Left lung (tissue), 10 donors: Measurements from ENCODE around the gene MYOF. TPM values are rescaled to one million over a fixed set of nuclear protein-coding genes. Genes with fewer than 3 reads are reported as not detected.
A peak's percentile ranks its signal among the peaks of the same experiment; 100 is the strongest.

Experiments used
- ATAC-seq: fragments of 200-7000 bp; cut with Tn5 transposase; one replicate; pipeline ENCODE4 v1.9.1; 2020; ENCODE audit warnings: moderate library complexity
- DNase-seq, 4 donors: peaks; one replicate each; pipeline ENCODE4 v3.0.0-alpha.2; 2013 to 2020
- H3K27ac ChIP-seq, 2 donors: fragments of 200-600 bp; sonication (generic) in 1 of 2; one replicate each; pipeline versions ENCODE4 v1.5.0 to v1.8.0; 2020 to 2021
- H3K27me3 ChIP-seq, 2 donors: fragments of 200-600 bp; sonication (generic) in 1 of 2; one replicate each; pipeline versions ENCODE4 v1.5.0 to v1.8.0; 2020 to 2021
- H3K36me3 ChIP-seq, 2 donors: fragments of 200-600 bp; sonication (generic) in 1 of 2; one replicate each; pipeline versions ENCODE4 v1.5.0 to v1.8.0; 2020 to 2021
- H3K4me1 ChIP-seq, 2 donors: fragments of 200-600 bp; one replicate each; pipeline ENCODE4 v1.8.0; 2021
- H3K4me3 ChIP-seq, 2 donors: fragments of 200-600 bp; sonication (generic) in 1 of 2; one replicate each; pipeline versions ENCODE4 v1.5.0 to v1.8.0; 2020 to 2021; ENCODE audit warnings: mild to moderate bottlenecking in 1 of 2
- H3K9me3 ChIP-seq, 2 donors: fragments of 200-600 bp; sonication (generic) in 1 of 2; one replicate each; pipeline versions ENCODE4 v1.5.0 to v1.8.0; 2020 to 2021
- CTCF ChIP-seq, 2 donors: fragments of 200-600 bp; sonication (generic) in 1 of 2; IDR thresholded peaks; one replicate each; pipeline versions ENCODE4 v1.5.0 to v1.8.0; 2021; ENCODE audit warnings: antibody characterized with exemption in 2 of 2
- intact Hi-C, 2 donors: fragments of 100-400 bp; cut with DNase I; formaldehyde crosslinking; loops; one replicate each; pipeline versions ENCODE4 v1.11.2 to v1.14.2; 2022
- polyA plus RNA-seq, 6 donors: library from polyadenylated mRNA; unstranded; fragments of 120-200 nt; gene quantifications; one replicate each; pipeline ENCODE4 v1.2.1, GENCODE V29; 2013; ENCODE audit not compliant: insufficient read length in 6 of 6
- total RNA-seq, 2 donors: library from RNA; stranded (reverse); fragmentation: NEBNext Ultra II Directional; extraction: Animal tissue kit (Norgen Biotek cat#: 25700); gene quantifications; one replicate each; pipeline ENCODE4 v1.2.1, GENCODE V29; 2021
- donor health status: DM: no; HTN: yes; CAD: no.
- donor health status: DM: no; HTN: no; CAD: no.

MYOF gene
- total and polyA plus RNA-seq, 8 donors, result 54.9 to 295 (median 67.9) TPM

GRCh38 chr10:93462371-93462770, 19.8 kb downstream of the MYOF start:
- peak overlapping the region; percentile 79 to 94 for H3K27ac ChIP-seq
- H3K27me3 ChIP-seq, result no peaks in the 10 kb centered on the region
- no peak for DNase-seq
- TF ChIP-seq CTCF (IDR thresholded peaks at IDR 0.05), result no peak
- H3K36me3 ChIP-seq, result no peaks in the 10 kb centered on the region
- intact Hi-C loops, result no loop called here
- no peaks in the 10 kb centered on the region for H3K9me3 ChIP-seq
- H3K4me1 ChIP-seq, result peaks cover 57 to 81% of the 10 kb centered on the region in 2 donors
- H3K4me3 ChIP-seq, result no peak overlapping the region
- ATAC-seq, result no peak

- TF ChIP-seq CTCF (IDR thresholded peaks at IDR 0.05), result no peak
- intact Hi-C loops, result no loop called here
- DNase-seq, result no peak
- H3K27ac ChIP-seq, result peak overlapping the region; percentile 79 to 94
- no peak overlapping the region for H3K4me3 ChIP-seq
- ATAC-seq, result no peak
- H3K27me3 ChIP-seq, result no peaks in the 10 kb centered on the region
- peaks cover 57 to 79% of the 10 kb centered on the region in 2 donors for H3K4me1 ChIP-seq
- no peaks in the 10 kb centered on the region for H3K9me3 ChIP-seq
- H3K36me3 ChIP-seq, result no peaks in the 10 kb centered on the region
Observed at GRCh38 chr10:93461807-93462178, 20.3 kb downstream of the MYOF start.

GRCh38 chr10:93461109-93461806, 20.9 kb downstream of the MYOF start:
- peaks cover 57 to 74% of the 10 kb centered on the region in 2 donors for H3K4me1 ChIP-seq
- peak overlapping the region; percentile 79 to 94 for H3K27ac ChIP-seq
- intact Hi-C loops, result no loop called here

GRCh38 chr10:93459466-93459865, 22.7 kb downstream of the MYOF start:
- ATAC-seq, result no peak
- Histone ChIP-seq H3K4me1 (peaks cover 41 to 56% of the 10 kb centered on the region in 2 donors), H3K36me3 (peaks cover 0 to 11% of the 10 kb centered on the region in 2 donors), H3K27ac (peak overlapping the region; percentile 78 to 90), H3K27me3 (no peaks in the 10 kb centered on the region), H3K4me3 (no peak overlapping the region), H3K9me3 (no peaks in the 10 kb centered on the region)
- intact Hi-C loops, result no loop called here
- TF ChIP-seq CTCF (IDR thresholded peaks at IDR 0.05), result no peak
- DNase-seq, result no peak

More at GRCh38 chr10:93461109-93461806, 20.9 kb downstream of the MYOF start:
- DNase-seq (no peak), ATAC-seq (no peak)
- Histone ChIP-seq H3K4me3 (no peak overlapping the region), H3K9me3 (no peaks in the 10 kb centered on the region), H3K36me3 (peaks cover 0 to 5% of the 10 kb centered on the region in 2 donors), H3K27me3 (no peaks in the 10 kb centered on the region)
- no peak for TF ChIP-seq CTCF (IDR thresholded peaks at IDR 0.05)

GRCh38 chr10:93458821-93459257, 23.3 kb downstream of the MYOF start:
- DNase-seq, result peak in 3 of 4 donors; percentile 75 to 89 (median 89)
- TF ChIP-seq CTCF (IDR thresholded peaks at IDR 0.05), result no peak
- H3K4me3 ChIP-seq, result no peak overlapping the region
- peak overlapping the region; percentile 78 to 90 for H3K27ac ChIP-seq
- H3K36me3 ChIP-seq, result peaks cover 0 to 17% of the 10 kb centered on the region in 2 donors
- H3K27me3 ChIP-seq, result no peaks in the 10 kb centered on the region
- intact Hi-C loops, result no loop called here
- H3K9me3 ChIP-seq, result no peaks in the 10 kb centered on the region
- peaks cover 35 to 49% of the 10 kb centered on the region in 2 donors for H3K4me1 ChIP-seq
- peak; percentile 86 for ATAC-seq
